K562 (cell line): ENCODE measurements around the gene YPEL3. TPM values are rescaled to one million over a fixed set of nuclear protein-coding genes. Genes with fewer than 3 reads are reported as not detected.

Source experiments
- ATAC-seq: fragments of 200-7000 bp; cut with Tn5 transposase; 3 replicates; pipeline ENCODE4 v1.9.1; 2020; ENCODE audit warnings: moderate library complexity
- BruUV-seq: library from RNA; stranded (reverse); fragments of 400-500 nt; replicated peaks from 2 replicates; lab custom pipeline; 2021; lab: Mats Ljungman, UMichigan
- CTCF ChIA-PET: fragments of 300-600 bp; formaldehyde crosslinking; extraction: SDS; loops from one replicate; lab custom pipeline; 2021; ENCODE audit warnings: low intra/inter-chr PET ratio; lab: Yijun Ruan, JAX
- POLR2A ChIA-PET: fragments of 300-600, 350-650 bp; sonication (Branson Sonifier 250); formaldehyde crosslinking; extraction: SDS; loops from one replicate; lab custom pipeline; 2021; ENCODE audit warnings: antibody characterized with exemption, inconsistent platforms; lab: Yijun Ruan, JAX
- DNase-seq, 4 experiments: peaks; one replicate each; pipeline versions ENCODE4 v3.0.0 to v3.0.0-alpha.2; 2011 to 2018; ENCODE audit warnings: low spot score in 3 of 4, mixed read lengths in 3 of 4; ENCODE audit errors: extremely low read depth in 1 of 4
- FAIRE-seq: peaks from 2 replicates; lab custom pipeline; 2011; peaks lifted over from hg19 to GRCh38; lab: Jason Lieb, UNC
- H2AFZ ChIP-seq: 2 replicates; pipeline ENCODE4 v1.6.0; 2011; ENCODE audit warnings: low read depth, low read length, control low read depth, inconsistent platforms
- H3K27ac ChIP-seq: fragments of 200-600 bp; 3 replicates; pipeline ENCODE4 v1.8.0; 2011; ENCODE audit warnings: low read depth, mild to moderate bottlenecking, control low read depth, inconsistent platforms, low read length, moderate library complexity, mixed read lengths; ENCODE audit errors: extremely low read depth
- H3K27me3 ChIP-seq, 2 experiments: fragments of 300-600 bp in 1 of 2; 2 replicates in 1 of 2; 3 replicates in 1 of 2; pipeline versions ENCODE4 v1.6.0 to v1.8.0; 2011; ENCODE audit warnings: inconsistent platforms in 2 of 2, low read length in 2 of 2, mild to moderate bottlenecking in 1 of 2, mixed read lengths in 1 of 2, moderate library complexity in 1 of 2; ENCODE audit not compliant: control insufficient read depth in 2 of 2, insufficient read depth in 2 of 2
- H3K36me3 ChIP-seq: fragments of 300-600 bp; 3 replicates; pipeline ENCODE4 v1.8.0; 2011; ENCODE audit warnings: mild to moderate bottlenecking, low read length, inconsistent platforms; ENCODE audit not compliant: control insufficient read depth, insufficient read depth
- H3K4me1 ChIP-seq, 2 experiments: fragments of 200-600 bp in 1 of 2; replicated peaks in 1 of 2; 2 replicates in 1 of 2; 3 replicates in 1 of 2; pipeline versions ENCODE4 v1.5.1 to v1.8.0; 2011; ENCODE audit warnings: inconsistent platforms in 2 of 2, low read length in 2 of 2, mild to moderate bottlenecking in 1 of 2, mixed read lengths in 1 of 2, moderate library complexity in 1 of 2; ENCODE audit not compliant: control insufficient read depth in 2 of 2, insufficient read depth in 2 of 2
- H3K4me2 ChIP-seq: 2 replicates; pipeline ENCODE4 v1.6.1; 2011; ENCODE audit warnings: low read length, control low read depth, inconsistent platforms, mixed read lengths; ENCODE audit not compliant: insufficient read depth
- H3K4me3 ChIP-seq: fragments of 200-600 bp; sonication (generic), shearing (Covaris generic); 2 replicates; pipeline ENCODE4 v1.5.1; 2016; ENCODE audit warnings: control low read depth, inconsistent platforms
- H3K79me2 ChIP-seq: fragments of 200-600 bp; 3 replicates; pipeline ENCODE4 v1.8.0; 2011; ENCODE audit warnings: low read length, inconsistent platforms; ENCODE audit not compliant: control insufficient read depth, insufficient read depth
- H3K9ac ChIP-seq, 2 experiments: 2 replicates each; pipeline versions ENCODE4 v1.6.0 to v1.6.1; 2011; ENCODE audit warnings: low read depth in 2 of 2, low read length in 2 of 2, control low read depth in 1 of 2, inconsistent platforms in 1 of 2, mild to moderate bottlenecking in 1 of 2, mixed read lengths in 1 of 2; ENCODE audit not compliant: insufficient read depth in 1 of 2
- H3K9me1 ChIP-seq: one replicate; pipeline ENCODE4 v1.6.0; 2011; ENCODE audit warnings: inconsistent platforms, mild to moderate bottlenecking, low read length, moderate library complexity; ENCODE audit not compliant: control insufficient read depth, insufficient read depth
- H3K9me3 ChIP-seq: replicated peaks from 2 replicates; pipeline ENCODE4 v1.5.1; 2011; ENCODE audit warnings: low read depth, low read length, inconsistent platforms; ENCODE audit not compliant: control insufficient read depth, insufficient read depth
- H4K20me1 ChIP-seq: replicated peaks from 2 replicates; pipeline ENCODE4 v1.6.1; 2011; ENCODE audit warnings: low read length, inconsistent platforms, mixed read lengths; ENCODE audit not compliant: control insufficient read depth, insufficient read depth
- BRD9 ChIP-seq: fragments of 450-650 bp; IDR thresholded peaks from 2 replicates; pipeline ENCODE4 v1.6.1; 2018; ENCODE audit warnings: low read depth; ENCODE audit not compliant: partially characterized antibody
- C11orf30 ChIP-seq: fragments of 450-650 bp; IDR thresholded peaks from 2 replicates; pipeline ENCODE4 v1.6.1; 2016; ENCODE audit warnings: low read depth, mild to moderate bottlenecking
- CBX1 ChIP-seq: sonication (generic); IDR thresholded peaks from 2 replicates; pipeline ENCODE4 v1.6.1; 2016; ENCODE audit warnings: antibody characterized with exemption, low read depth, mild to moderate bottlenecking
- DPF2 ChIP-seq: fragments of 450-650 bp; IDR thresholded peaks from 2 replicates; pipeline ENCODE4 v1.6.1; 2016
- FOXJ2 ChIP-seq: fragments of 200-800 bp; sonication (Bioruptor generic); IDR thresholded peaks from 2 replicates; pipeline ENCODE4 v1.6.1; 2016; ENCODE audit warnings: missing genetic modification characterization, missing compliant biosample characterization
- JUN ChIP-seq, 2 experiments: sonication (generic) in 1 of 2; formaldehyde crosslinking in 1 of 2; IDR thresholded peaks; 2 replicates each; pipeline versions ENCODE4 v1.6.1 to v1.8.0; 2012 to 2022; ENCODE audit warnings: borderline replicate concordance in 2 of 2, mild to moderate bottlenecking in 2 of 2, improper control_type of control experiment in 1 of 2, low read depth in 1 of 2, low read length in 1 of 2, missing genetic modification reagents in 1 of 2
- PPARD ChIP-seq: fragments of 250-450 bp; sonication (Bioruptor Pico); IDR thresholded peaks from 2 replicates; pipeline ENCODE4 v1.8.0; 2022; ENCODE audit warnings: inconsistent platforms, mild to moderate bottlenecking, moderate library complexity
- SIN3A ChIP-seq, 2 experiments: fragments of 150-350 bp in 1 of 2; IDR thresholded peaks; 2 replicates each; pipeline ENCODE4 v1.6.1; 2011 to 2016; ENCODE audit warnings: borderline replicate concordance in 2 of 2, low read depth in 2 of 2, low read length in 2 of 2, mild to moderate bottlenecking in 2 of 2, moderate library complexity in 2 of 2; ENCODE audit not compliant: control insufficient read depth in 1 of 2
- ZNF140 ChIP-seq: fragments of 250-450 bp; sonication (Bioruptor Pico); IDR thresholded peaks from 2 replicates; pipeline ENCODE4 v1.8.0; 2021; ENCODE audit warnings: moderate library complexity, mild to moderate bottlenecking, inconsistent platforms
- ZNF586 ChIP-seq: fragments of 450-650 bp; formaldehyde crosslinking; conservative IDR thresholded peaks from 2 replicates; pipeline ENCODE4 v1.4.0; 2020; ENCODE audit warnings: mild to moderate bottlenecking, moderate library complexity
- ZSCAN32 ChIP-seq: fragments of 450-650 bp; formaldehyde crosslinking; IDR thresholded peaks from 2 replicates; pipeline ENCODE4 v1.4.0; 2020; ENCODE audit warnings: mild to moderate bottlenecking, moderate library complexity
- WGBS: fragments of 100-300 bp; shearing (Covaris generic); methylation state at CpG from one replicate; pipeline ENCODE4 v1.1.6; 2016; ENCODE audit warnings: low coverage, mixed read lengths; ENCODE audit not compliant: insufficient coverage; ENCODE audit errors: missing lambda C conversion rate; 5-methylcytosine and 5-hydroxymethylcytosine counted together
- in situ Hi-C: fragments of 300-500 bp; cut with MboI; formaldehyde crosslinking; loops from 4 replicates; pipeline ENCODE4 v1.15.0; 2018; ENCODE audit warnings: inconsistent platforms, mixed read lengths
- intact Hi-C: fragments of 100-400 bp; cut with micrococcal nuclease; formaldehyde crosslinking; loops from 2 replicates; pipeline ENCODE4 v1.14.2; 2022
- polyA plus RNA-seq, 8 experiments: library from polyadenylated mRNA; depleted of rRNA in 4 of 8; stranded (reverse) in 5 of 8; unstranded in 3 of 8; fragments of >200 nt; fragmentation: Nextera tagmentation in 2 of 8; fragmentation: Illumina TruSeq in 1 of 8; extraction: Ambion mirVana in 2 of 8; extraction: Trizol in 1 of 8; gene quantifications; 2 replicates each; pipeline versions ENCODE4 v1.2.1 to v1.2.3, GENCODE V29; 2011 to 2014; ENCODE audit warnings: inconsistent platforms in 1 of 8, missing spikeins in 1 of 8
- total RNA-seq, 7 experiments: library from RNA; depleted of rRNA in 6 of 7; stranded (reverse); fragments of >200 nt in 6 of 7; fragmentation: Illumina TruSeq in 2 of 7; extraction: Trizol in 2 of 7; gene quantifications; 2 replicates each; pipeline versions ENCODE4 v1.2.1 to v1.2.3, GENCODE V29; 2011 to 2021; ENCODE audit warnings: low replicate concordance in 1 of 7
- TF ChIP-seq, protein P1 (sequence below): fragments of 150-350 bp; IDR thresholded peaks from 2 replicates; pipeline ENCODE4 v1.6.1; 2014; ENCODE audit warnings: low read depth, mild to moderate bottlenecking, low read length, borderline replicate concordance

Gene YPEL3
- total and polyA plus RNA-seq, 9 of the 15 experiments (the other 6 are each of a cell fraction or from before 2014, with no cell fraction given), result 0.41 to 15.0 (median 2.9) TPM

DNA sequence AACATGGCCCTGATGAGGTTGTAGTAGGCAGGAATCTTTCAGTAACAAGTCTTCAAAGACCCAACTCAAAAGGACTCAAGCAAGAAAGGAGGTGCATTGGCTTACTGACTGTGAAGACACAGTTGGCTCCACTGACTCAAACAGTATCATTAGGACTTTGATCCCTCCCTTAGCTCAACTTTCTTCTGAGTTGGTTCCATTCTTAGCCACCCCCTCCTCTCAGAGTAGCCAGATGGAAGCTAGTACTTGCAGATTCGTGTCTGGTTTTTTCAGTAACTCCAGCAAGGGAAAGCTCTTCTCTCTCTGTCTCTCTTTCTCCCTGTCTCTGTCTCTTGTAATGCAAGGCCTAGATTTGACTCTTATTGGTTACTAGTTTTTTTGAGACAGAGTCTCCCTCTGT lies 32.0 kb upstream of the YPEL3 start:
- no peaks in the 10 kb centered on the region for H3K36me3 ChIP-seq
- ATAC-seq, result no peak
- TF ChIP-seq CBX1, result no peak
- TF ChIP-seq FOXJ2 (tag), result no peak
- no peak for TF ChIP-seq DPF2
- TF ChIP-seq BRD9, result no peak
- TF ChIP-seq ZNF586 (CRISPR knock-in tag), result no peak
- TF ChIP-seq, protein P1, sequence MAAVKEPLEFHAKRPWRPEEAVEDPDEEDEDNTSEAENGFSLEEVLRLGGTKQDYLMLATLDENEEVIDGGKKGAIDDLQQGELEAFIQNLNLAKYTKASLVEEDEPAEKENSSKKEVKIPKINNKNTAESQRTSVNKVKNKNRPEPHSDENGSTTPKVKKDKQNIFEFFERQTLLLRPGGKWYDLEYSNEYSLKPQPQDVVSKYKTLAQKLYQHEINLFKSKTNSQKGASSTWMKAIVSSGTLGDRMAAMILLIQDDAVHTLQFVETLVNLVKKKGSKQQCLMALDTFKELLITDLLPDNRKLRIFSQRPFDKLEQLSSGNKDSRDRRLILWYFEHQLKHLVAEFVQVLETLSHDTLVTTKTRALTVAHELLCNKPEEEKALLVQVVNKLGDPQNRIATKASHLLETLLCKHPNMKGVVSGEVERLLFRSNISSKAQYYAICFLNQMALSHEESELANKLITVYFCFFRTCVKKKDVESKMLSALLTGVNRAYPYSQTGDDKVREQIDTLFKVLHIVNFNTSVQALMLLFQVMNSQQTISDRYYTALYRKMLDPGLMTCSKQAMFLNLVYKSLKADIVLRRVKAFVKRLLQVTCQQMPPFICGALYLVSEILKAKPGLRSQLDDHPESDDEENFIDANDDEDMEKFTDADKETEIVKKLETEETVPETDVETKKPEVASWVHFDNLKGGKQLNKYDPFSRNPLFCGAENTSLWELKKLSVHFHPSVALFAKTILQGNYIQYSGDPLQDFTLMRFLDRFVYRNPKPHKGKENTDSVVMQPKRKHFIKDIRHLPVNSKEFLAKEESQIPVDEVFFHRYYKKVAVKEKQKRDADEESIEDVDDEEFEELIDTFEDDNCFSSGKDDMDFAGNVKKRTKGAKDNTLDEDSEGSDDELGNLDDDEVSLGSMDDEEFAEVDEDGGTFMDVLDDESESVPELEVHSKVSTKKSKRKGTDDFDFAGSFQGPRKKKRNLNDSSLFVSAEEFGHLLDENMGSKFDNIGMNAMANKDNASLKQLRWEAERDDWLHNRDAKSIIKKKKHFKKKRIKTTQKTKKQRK, result no peak
- TF ChIP-seq SIN3A (IDR thresholded peaks at IDR 0.05; ENCODE audit: borderline replicate concordance in 2 of 2, control insufficient read depth in 1 of 2, low read depth in 2 of 2, low read length in 2 of 2), result no peak
- TF ChIP-seq ZSCAN32 (CRISPR knock-in tag), result no peak
- no peak for TF ChIP-seq C11orf30
- TF ChIP-seq JUN (IDR thresholded peaks at IDR 0.05; ENCODE audit: borderline replicate concordance, low read depth, low read length), result no peak
- TF ChIP-seq JUN (CRISPR knock-in tag; IDR thresholded peaks at IDR 0.05; ENCODE audit: borderline replicate concordance), result no peak
- no peak for TF ChIP-seq PPARD (CRISPR knock-in tag)
- TF ChIP-seq ZNF140 (CRISPR knock-in tag), result no peak
- TF ChIP-seq, all 486 proteins: peak for 0
- intact Hi-C loops, result no loop called here
- 0% methylated on average over 1 of the region's 1 CpG for WGBS
- no peak overlapping the region for H3K27ac ChIP-seq
- no peaks in the 10 kb centered on the region for H3K79me2 ChIP-seq
- peaks cover 0 to 7% of the 10 kb centered on the region in 2 experiments; a peak in 3 of 5 replicates for H3K4me1 ChIP-seq
- H3K9me3 ChIP-seq, result peaks cover 3% of the 10 kb centered on the region; the same call in 1 of the 2 replicates
- in situ Hi-C loops, result loop anchor here (25.0 kb wide), 1 partner anchor 666 kb away; the partner anchor contains the start of genes BOLA2, SLX1B and SULT1A4
- DNase-seq (no peak), FAIRE-seq (no peak)
- no peak overlapping the region for H3K4me2 ChIP-seq
- no peaks in the 10 kb centered on the region for H3K27me3 ChIP-seq
- BruUV-seq, result no TSS peak
- H4K20me1 ChIP-seq, result no peaks in the 10 kb centered on the region
- ChIA-PET POLR2A (no interaction called here), CTCF (no interaction called here)
- no peak overlapping the region for H3K9ac ChIP-seq
- no peak overlapping the region for H3K4me3 ChIP-seq
- 0 out of 2 replicates have a peak overlapping the region, but pooled peaks have one; percentile 55 for H2AFZ ChIP-seq
- no peaks in the 10 kb centered on the region for H3K9me1 ChIP-seq
